LNCAP (cell line): ENCODE data around the gene TMEM72.

Source experiments
- CTCF ChIP-seq: fragments of 450-650 bp; IDR thresholded peaks from 2 replicates; pipeline ENCODE4 v1.5.1; 2017; ENCODE audit warnings: mild to moderate bottlenecking

The TMEM72 gene

GRCh38 chr10:44960482-44961229, 49.5 kb downstream of the TMEM72 start:
- TF ChIP-seq CTCF = no peak

- TF ChIP-seq CTCF = no peak
Observed at GRCh38 chr10:44961230-44961571, 50.1 kb downstream of the TMEM72 start.

GRCh38 chr10:44961931-44962750, 51.0 kb downstream of the TMEM72 start:
- no peak for TF ChIP-seq CTCF

GRCh38 chr10:44962870-44963738, 52.0 kb downstream of the TMEM72 start:
- TF ChIP-seq CTCF = no peak

- no peak for TF ChIP-seq CTCF
Observed at GRCh38 chr10:44963772-44964633, 52.9 kb downstream of the TMEM72 start.

GRCh38 chr10:44965104-44965503, 54.0 kb downstream of the TMEM72 start:
- no peak for TF ChIP-seq CTCF

- TF ChIP-seq CTCF = no peak
Observed at GRCh38 chr10:44965651-44966097, 54.5 kb downstream of the TMEM72 start.
